MM.1S (cell line): ENCODE measurements around the gene MRPL22.

Experiments
- EZH2 ChIP-seq: fragments of 300-600 bp; sonication (generic); optimal IDR thresholded peaks from 2 replicates; pipeline ENCODE3; 2017; ENCODE audit warnings: low read depth, mild to moderate bottlenecking, antibody characterized with exemption, low read length, mixed read lengths
- EZH2phosphoT487 ChIP-seq: fragments of 300-600 bp; sonication (generic); IDR thresholded peaks from 2 replicates; pipeline ENCODE4 v1.6.1; 2018; ENCODE audit warnings: antibody characterized with exemption, low read length
- TF ChIP-seq, protein P1 (sequence below): fragments of 300-600 bp; sonication (generic); IDR thresholded peaks from 2 replicates; pipeline ENCODE4 v1.5.1; 2016; ENCODE audit warnings: antibody characterized with exemption, low read length, mixed read lengths

DNA sequence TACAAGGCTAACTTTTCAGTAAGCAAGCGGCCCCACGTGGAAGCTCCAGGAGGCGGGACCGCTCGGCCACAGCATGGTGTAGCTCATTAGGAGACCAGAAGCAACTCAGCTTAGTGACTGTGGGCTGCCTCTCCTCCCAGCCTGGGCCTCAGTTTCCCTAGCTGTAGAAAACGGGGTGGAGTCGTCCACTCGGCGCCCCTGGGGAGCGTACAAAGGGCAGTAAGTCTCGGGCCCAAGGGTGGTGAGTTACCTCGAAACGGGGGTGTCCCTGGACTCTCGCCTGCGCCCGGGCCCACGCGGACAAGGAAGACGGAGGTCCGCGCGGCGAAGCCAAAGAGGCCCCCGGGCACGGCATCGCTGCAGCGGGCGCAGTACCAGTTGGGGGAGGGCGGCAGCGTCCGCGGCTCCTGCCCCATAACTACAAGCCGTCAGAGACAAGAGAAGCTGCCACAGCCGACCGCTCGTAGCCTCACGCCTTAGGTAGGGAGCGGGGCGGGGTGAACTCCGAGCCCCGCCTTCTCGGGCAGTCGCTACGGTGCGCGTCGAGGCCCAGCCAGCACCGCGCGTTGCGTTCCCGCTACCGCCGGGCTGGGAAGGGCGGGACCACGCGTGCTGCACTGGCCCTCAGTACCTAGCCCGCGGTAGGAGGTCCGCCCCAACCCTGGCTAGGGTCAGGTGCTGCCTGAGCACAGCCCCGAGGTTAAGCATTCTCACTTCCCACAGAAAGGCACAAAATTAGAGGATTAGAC, 3.0 kb upstream of the MRPL22 start, which contains the start of gene GEMIN5:
- TF ChIP-seq EZH2phosphoT487 (no peak), EZH2 (no peak)
- TF ChIP-seq, protein P1, sequence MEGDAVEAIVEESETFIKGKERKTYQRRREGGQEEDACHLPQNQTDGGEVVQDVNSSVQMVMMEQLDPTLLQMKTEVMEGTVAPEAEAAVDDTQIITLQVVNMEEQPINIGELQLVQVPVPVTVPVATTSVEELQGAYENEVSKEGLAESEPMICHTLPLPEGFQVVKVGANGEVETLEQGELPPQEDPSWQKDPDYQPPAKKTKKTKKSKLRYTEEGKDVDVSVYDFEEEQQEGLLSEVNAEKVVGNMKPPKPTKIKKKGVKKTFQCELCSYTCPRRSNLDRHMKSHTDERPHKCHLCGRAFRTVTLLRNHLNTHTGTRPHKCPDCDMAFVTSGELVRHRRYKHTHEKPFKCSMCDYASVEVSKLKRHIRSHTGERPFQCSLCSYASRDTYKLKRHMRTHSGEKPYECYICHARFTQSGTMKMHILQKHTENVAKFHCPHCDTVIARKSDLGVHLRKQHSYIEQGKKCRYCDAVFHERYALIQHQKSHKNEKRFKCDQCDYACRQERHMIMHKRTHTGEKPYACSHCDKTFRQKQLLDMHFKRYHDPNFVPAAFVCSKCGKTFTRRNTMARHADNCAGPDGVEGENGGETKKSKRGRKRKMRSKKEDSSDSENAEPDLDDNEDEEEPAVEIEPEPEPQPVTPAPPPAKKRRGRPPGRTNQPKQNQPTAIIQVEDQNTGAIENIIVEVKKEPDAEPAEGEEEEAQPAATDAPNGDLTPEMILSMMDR: no peak
